Activated CD8-positive, alpha-beta memory T cell treated with anti-CD3 and anti-CD28 coated beads, Interleukin-2, amount 50 U/mL, for 1 hour (primary cell): Measurements from ENCODE around the gene FOXJ3.

Source experiments
- DNase-seq: peaks from one replicate; pipeline ENCODE4 v3.0.0-alpha.2; 2020; ENCODE audit errors: extremely low read depth

The FOXJ3 gene

GRCh38 chr1:42144711-42145388, 190.2 kb downstream of the FOXJ3 start:
- no peak for DNase-seq

GRCh38 chr1:42143896-42144710, 190.9 kb downstream of the FOXJ3 start:
- no peak for DNase-seq

DNA sequence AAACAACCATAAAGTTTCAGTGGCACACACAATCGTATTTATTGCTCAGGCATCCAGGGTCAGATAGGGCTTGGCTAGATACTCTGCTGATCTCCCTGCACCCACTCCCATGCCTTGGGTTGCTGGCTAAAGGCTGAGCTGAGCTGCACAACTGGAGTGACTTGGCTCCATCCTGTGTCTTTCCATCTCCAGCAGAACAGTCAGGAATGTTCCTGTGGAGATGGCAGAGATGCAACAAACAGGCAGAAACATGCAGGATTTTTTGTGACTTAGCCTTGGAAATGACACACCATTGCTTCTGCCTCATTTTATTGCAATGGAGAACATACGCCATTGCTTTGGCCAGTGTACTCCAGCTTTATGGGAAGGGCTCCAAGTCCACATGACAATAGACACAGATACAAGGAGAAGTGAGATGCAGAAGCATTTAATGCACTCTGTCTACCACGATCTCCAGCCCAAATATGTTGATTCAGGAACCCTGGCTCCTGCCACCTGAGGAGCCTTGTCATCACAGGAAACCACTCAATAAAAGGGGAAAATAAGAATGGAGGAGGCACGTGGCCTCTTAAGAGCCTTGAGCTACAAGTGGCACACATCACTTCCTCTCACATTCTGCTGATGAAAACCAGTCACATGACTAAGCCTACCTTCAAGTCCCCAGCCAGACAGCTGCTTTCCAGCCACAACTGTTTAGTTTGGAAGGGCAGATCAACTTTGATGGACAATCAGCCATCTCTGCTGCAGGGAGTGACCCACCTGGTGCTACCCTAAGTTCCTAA, 191.9 kb downstream of the FOXJ3 start:
- no peak for DNase-seq

DNA sequence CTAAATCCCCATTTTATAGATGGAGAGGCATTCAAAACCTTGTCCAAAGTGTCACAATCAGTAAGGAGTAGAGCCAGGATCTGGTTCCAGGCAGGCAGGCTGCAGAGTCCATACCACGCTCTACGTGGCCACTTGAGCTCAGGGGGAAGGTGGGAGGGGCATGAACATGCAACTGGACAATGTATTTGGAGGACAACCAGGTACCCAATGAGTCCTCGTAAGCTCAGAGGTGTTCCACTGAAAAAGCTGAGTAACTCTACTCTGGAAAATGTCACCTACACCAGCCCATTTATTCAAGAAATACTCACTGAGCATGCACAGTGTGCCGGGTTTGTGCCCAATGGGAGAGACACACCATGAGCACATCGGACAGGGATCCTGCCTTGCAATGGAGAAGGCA, 193.1 kb downstream of the FOXJ3 start:
- DNase-seq: no peak

GRCh38 chr1:42140191-42140590, 194.8 kb downstream of the FOXJ3 start:
- no peak for DNase-seq

DNA sequence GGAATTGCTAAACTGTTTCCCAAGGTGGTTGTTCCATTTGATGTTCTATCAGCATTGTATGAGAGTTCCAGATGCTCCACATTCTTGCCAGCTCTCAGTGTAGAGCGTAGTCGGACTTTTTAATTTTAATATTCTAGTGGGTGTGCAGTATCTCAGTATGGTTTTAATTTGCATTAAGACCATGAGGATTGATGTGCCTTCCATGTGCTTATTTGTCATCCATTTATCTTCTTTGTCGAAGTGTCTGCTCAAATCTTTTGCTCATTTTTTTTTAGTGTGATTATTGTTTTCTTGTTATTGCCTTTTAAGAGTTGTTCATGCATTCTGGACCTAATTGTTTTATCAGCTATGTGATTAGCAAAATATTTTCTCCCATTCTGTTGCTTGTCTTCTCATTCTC, 195.6 kb downstream of the FOXJ3 start:
- DNase-seq: no peak

- no peak for DNase-seq
Measured at GRCh38 chr1:42138586-42138985, 196.4 kb downstream of the FOXJ3 start.

GRCh38 chr1:42137766-42138165, 197.3 kb downstream of the FOXJ3 start:
- no peak for DNase-seq

GRCh38 chr1:42136466-42136865, 198.6 kb downstream of the FOXJ3 start:
- no peak for DNase-seq

DNA sequence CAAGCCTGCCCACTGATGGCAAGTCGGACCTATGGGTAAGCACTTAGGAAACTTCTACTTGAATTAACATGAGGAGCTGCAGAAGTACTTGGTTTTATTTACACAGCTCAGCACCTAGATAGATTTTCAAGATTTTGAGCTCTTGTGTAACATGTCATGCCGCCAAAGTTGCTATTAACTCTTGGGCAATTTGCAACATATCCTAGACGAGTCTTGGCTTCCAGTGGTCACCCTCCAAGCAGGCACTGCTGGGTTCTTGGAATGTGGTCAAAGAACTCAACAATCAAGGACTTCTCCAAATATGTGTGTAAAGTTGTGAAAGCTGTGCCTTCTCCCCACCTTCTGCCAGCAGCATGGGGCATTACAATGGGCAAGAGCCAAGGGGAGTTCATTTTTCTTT, 199.6 kb downstream of the FOXJ3 start:
- DNase-seq: no peak

DNA sequence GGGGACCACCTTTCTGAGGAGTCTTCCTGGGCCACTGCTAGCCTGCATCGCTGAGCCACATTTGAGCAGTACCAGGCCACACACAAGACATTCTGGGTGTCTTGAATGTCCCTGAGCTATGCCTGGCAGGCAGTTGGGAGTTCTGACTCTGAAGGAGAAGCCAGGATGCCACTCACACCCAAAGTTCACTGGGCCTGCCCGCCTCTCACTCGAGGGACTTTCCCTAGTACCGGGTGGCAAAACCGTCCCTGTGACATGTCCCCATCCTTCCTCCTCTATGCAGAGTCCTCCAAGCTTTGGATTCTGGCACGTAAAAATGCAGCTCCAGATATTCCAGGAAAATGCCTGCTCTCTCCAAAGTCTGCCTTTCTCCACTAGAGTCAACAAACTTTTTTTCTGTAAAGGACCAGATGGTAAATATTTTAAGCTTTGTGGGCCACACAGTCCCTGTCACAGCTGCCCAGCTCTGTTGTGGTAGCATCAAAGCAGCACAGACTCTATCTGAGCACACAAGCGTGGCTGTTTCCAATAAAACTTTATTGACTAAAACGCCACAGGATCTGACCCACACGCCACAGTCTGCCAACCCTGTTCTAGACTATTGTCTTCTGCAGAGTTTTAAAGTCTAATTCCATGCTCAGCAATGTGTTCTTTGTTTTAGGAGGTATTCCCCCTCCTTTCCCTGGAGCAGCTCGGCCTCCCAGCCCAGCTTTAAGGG, 201.1 kb downstream of the FOXJ3 start:
- DNase-seq: no peak

DNA sequence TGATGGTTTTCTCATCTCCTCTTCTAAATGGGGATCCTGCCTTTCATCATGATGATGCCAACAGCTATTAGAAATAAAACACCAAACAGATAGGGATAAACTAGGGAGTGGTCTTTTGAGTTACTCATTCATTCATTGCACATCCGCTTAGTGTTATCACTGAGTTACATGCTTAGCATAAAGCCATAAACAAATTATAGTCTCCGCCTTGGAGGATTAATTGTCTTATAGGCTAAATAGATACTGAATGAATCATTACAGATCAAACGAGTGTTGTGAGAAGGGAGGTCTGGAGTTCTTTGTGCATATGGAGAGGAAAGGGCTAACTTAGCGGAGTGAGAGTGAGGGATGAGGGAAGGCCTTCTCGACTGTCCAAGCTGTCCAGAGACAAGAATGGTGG, 201.6 kb downstream of the FOXJ3 start:
- no peak for DNase-seq

GRCh38 chr1:42130061-42130660, 204.9 kb downstream of the FOXJ3 start:
- no peak for DNase-seq

DNA sequence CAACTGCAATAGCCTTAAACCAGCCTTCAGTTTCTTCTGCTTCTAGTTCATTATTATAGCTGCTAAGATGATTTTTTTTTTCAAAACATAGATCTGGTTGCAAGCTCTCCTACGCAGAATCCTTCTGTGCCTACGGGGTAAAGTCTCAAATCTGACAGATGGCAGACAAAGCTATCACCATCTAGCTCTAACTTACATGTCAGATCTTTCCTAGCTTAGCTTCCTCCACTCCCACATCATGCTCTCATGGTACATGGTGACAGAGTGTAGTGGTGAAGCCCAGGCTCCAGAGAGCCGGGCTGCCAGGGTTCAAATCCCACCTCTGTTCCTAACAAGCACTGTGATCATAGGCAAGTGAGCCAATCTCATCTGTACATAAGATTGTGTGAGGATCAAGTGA, 206.1 kb downstream of the FOXJ3 start:
- no peak for DNase-seq

- DNase-seq: no peak
Measured at GRCh38 chr1:42128499-42128898, 206.5 kb downstream of the FOXJ3 start.

GRCh38 chr1:42127767-42128166, 207.3 kb downstream of the FOXJ3 start:
- no peak for DNase-seq
